VCaP (cell line): ENCODE data around the gene GPR39.

Experiments used
- H3K27ac ChIP-seq: fragments of 450-650 bp; 2 replicates; pipeline ENCODE4 v1.5.1; 2017
- CTCF ChIP-seq: fragments of 450-650 bp; conservative IDR thresholded peaks from 2 replicates; pipeline ENCODE4 v1.5.1; 2017; ENCODE audit warnings: mild to moderate bottlenecking, moderate library complexity

GPR39 gene

GRCh38 chr2:132623096-132623839, 206.7 kb downstream of the GPR39 start:
- no peak overlapping the region for H3K27ac ChIP-seq
- TF ChIP-seq CTCF, result no peak

GRCh38 chr2:132627536-132627935, 210.9 kb downstream of the GPR39 start:
- TF ChIP-seq CTCF, result no peak
- no peak overlapping the region for H3K27ac ChIP-seq

GRCh38 chr2:132632000-132632649, 215.5 kb downstream of the GPR39 start:
- no peak for TF ChIP-seq CTCF
- H3K27ac ChIP-seq, result no peak overlapping the region

- no peak for TF ChIP-seq CTCF
- H3K27ac ChIP-seq, result no peak overlapping the region
Observed at GRCh38 chr2:132633635-132634034, 217.0 kb downstream of the GPR39 start.

GRCh38 chr2:132636346-132636745, 219.7 kb downstream of the GPR39 start:
- TF ChIP-seq CTCF, result no peak
- no peak overlapping the region for H3K27ac ChIP-seq

- H3K27ac ChIP-seq, result no peak overlapping the region
- TF ChIP-seq CTCF, result no peak
Observed at GRCh38 chr2:132638313-132639040, 221.9 kb downstream of the GPR39 start.

GRCh38 chr2:132640116-132640515, 223.5 kb downstream of the GPR39 start:
- TF ChIP-seq CTCF, result no peak
- H3K27ac ChIP-seq, result no peak overlapping the region
